Trophoblast cell (in vitro differentiated cells and primary cell): Measurements from ENCODE around the gene LMBR1L.
A peak's percentile ranks its signal among the peaks of the same experiment; 100 is the strongest.

Experiments
- DNase-seq, 2 donors: peaks; one replicate each; pipeline ENCODE4 v3.0.0-alpha.2; 2016
- H2AFZ ChIP-seq: 2 replicates; pipeline ENCODE4 v1.6.1; 2013; ENCODE audit warnings: low read length, moderate library complexity, mild to moderate bottlenecking; ENCODE audit not compliant: insufficient read depth, poor library complexity
- H2AK5ac ChIP-seq: 2 replicates; pipeline ENCODE4 v1.6.1; 2013; ENCODE audit warnings: mild to moderate bottlenecking, low read length
- H2BK120ac ChIP-seq: 2 replicates; pipeline ENCODE4 v1.6.1; 2013; ENCODE audit warnings: low read length, mild to moderate bottlenecking, moderate library complexity; ENCODE audit not compliant: insufficient read depth, poor library complexity
- H2BK12ac ChIP-seq: 2 replicates; pipeline ENCODE4 v1.6.1; 2013; ENCODE audit warnings: mild to moderate bottlenecking, low read length, moderate library complexity
- H2BK5ac ChIP-seq: 2 replicates; pipeline ENCODE4 v1.6.1; 2013; ENCODE audit warnings: low read length, low read depth, moderate library complexity, mild to moderate bottlenecking; ENCODE audit not compliant: poor library complexity
- H3K14ac ChIP-seq: 2 replicates; pipeline ENCODE4 v1.6.1; 2013; ENCODE audit warnings: mild to moderate bottlenecking, low read length
- H3K18ac ChIP-seq: 2 replicates; pipeline ENCODE4 v1.6.1; 2013; ENCODE audit warnings: mild to moderate bottlenecking, low read length
- H3K23ac ChIP-seq: 2 replicates; pipeline ENCODE4 v1.6.1; 2013; ENCODE audit warnings: low read length
- H3K27ac ChIP-seq: 2 replicates; pipeline ENCODE4 v1.5.1; 2013; ENCODE audit warnings: low read depth, mild to moderate bottlenecking, inconsistent platforms, low read length, moderate library complexity
- H3K27me3 ChIP-seq: 2 replicates; pipeline ENCODE4 v1.6.1; 2013; ENCODE audit warnings: inconsistent platforms, mild to moderate bottlenecking, low read length, moderate library complexity; ENCODE audit not compliant: insufficient read depth
- H3K36me3 ChIP-seq, 2 experiments: 1 replicate in 1 of 2; 2 replicates in 1 of 2; pipeline ENCODE4 v1.6.1; 2013; ENCODE audit warnings: low read length in 2 of 2, mild to moderate bottlenecking in 2 of 2, moderate library complexity in 1 of 2; ENCODE audit not compliant: insufficient read depth in 2 of 2, control insufficient read depth in 1 of 2
- H3K4ac ChIP-seq: 2 replicates; pipeline ENCODE4 v1.6.1; 2013; ENCODE audit warnings: low read depth, mild to moderate bottlenecking, low read length, moderate library complexity
- H3K4me1 ChIP-seq, 2 experiments: 1 replicate in 1 of 2; 2 replicates in 1 of 2; pipeline ENCODE4 v1.6.1; 2013; ENCODE audit warnings: low read length in 2 of 2, mild to moderate bottlenecking in 2 of 2, moderate library complexity in 1 of 2; ENCODE audit not compliant: insufficient read depth in 2 of 2, control insufficient read depth in 1 of 2
- H3K4me2 ChIP-seq: 2 replicates; pipeline ENCODE4 v1.6.1; 2013; ENCODE audit warnings: inconsistent platforms, mild to moderate bottlenecking, low read length, moderate library complexity
- H3K4me3 ChIP-seq: 2 replicates; pipeline ENCODE4 v1.5.1; 2013; ENCODE audit warnings: mild to moderate bottlenecking, low read depth, low read length, inconsistent platforms
- H3K79me1 ChIP-seq: one replicate; pipeline ENCODE4 v1.6.1; 2013; ENCODE audit warnings: low read length
- H3K79me2 ChIP-seq: 2 replicates; pipeline ENCODE4 v1.6.1; 2013; ENCODE audit warnings: low read length, mild to moderate bottlenecking; ENCODE audit not compliant: control insufficient read depth, insufficient read depth, poor library complexity
- H3K9ac ChIP-seq: 2 replicates; pipeline ENCODE4 v1.6.1; 2013; ENCODE audit warnings: mild to moderate bottlenecking, low read length
- H3K9me3 ChIP-seq: 2 replicates; pipeline ENCODE4 v1.6.1; 2013; ENCODE audit warnings: low read depth, mild to moderate bottlenecking, control low read depth, inconsistent platforms, low read length; ENCODE audit not compliant: insufficient read depth
- H4K12ac ChIP-seq: 2 replicates; pipeline ENCODE4 v1.6.1; 2013; ENCODE audit warnings: low read depth, mild to moderate bottlenecking, low read length, moderate library complexity
- H4K8ac ChIP-seq: 2 replicates; pipeline ENCODE4 v1.6.1; 2013; ENCODE audit warnings: low read depth, mild to moderate bottlenecking, low read length, moderate library complexity
- H4K91ac ChIP-seq: one replicate; pipeline ENCODE4 v1.6.1; 2013; ENCODE audit warnings: low read depth, mild to moderate bottlenecking, low read length, moderate library complexity
- WGBS: extraction: QIAGEN DNeasy Blood & Tissue Kit; methylation state at CpG from one replicate; pipeline ENCODE4 v1.1.7; 2013; ENCODE audit warnings: missing lambda C conversion rate; ENCODE audit not compliant: insufficient read length, insufficient coverage; ENCODE audit errors: extremely low coverage; 5-methylcytosine and 5-hydroxymethylcytosine counted together

LMBR1L gene

DNA sequence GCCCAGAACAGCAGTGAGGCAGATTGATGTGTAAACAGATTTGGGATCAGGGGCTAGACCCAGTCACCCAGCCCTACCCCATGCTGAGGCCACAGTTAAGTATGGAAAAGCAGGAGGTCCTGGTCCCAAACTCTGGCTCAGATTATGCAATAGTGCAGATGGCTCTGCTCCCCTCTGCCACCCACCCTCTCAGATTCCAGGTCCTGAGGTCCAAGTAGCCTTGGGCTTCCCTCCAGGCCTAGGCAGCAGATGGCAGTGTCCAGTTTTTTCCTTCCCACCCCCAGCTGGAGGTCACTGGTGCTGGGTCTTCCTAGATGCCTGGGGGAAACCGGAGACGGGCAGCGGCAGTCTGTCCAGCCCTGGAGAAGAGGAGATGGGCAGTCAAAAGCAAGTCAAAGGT lies 13.3 kb downstream of the LMBR1L start:
- no peak overlapping the region for H2BK12ac ChIP-seq
- no peak for DNase-seq
- H4K91ac ChIP-seq: no peak overlapping the region
- no peak overlapping the region for H2AK5ac ChIP-seq
- no peak overlapping the region for H4K12ac ChIP-seq
- no peak overlapping the region for H3K4me3 ChIP-seq
- H2BK5ac ChIP-seq: no peak overlapping the region
- H3K9me3 ChIP-seq: peaks cover 6% of the 10 kb centered on the region
- H3K4ac ChIP-seq: no peak overlapping the region
- peaks cover 9 to 14% of the 10 kb centered on the region in 2 experiments for H3K4me1 ChIP-seq
- H3K36me3 ChIP-seq: peaks cover 41 to 47% of the 10 kb centered on the region in 2 experiments
- H3K79me2 ChIP-seq: no peaks in the 10 kb centered on the region
- no CpG with 5 or more reads among the region's 3 CpGs for WGBS
- H3K23ac ChIP-seq: no peak overlapping the region
- no peak overlapping the region for H2BK120ac ChIP-seq
- no peak overlapping the region for H3K27ac ChIP-seq
- H2AFZ ChIP-seq: no peak overlapping the region
- H3K27me3 ChIP-seq: peaks cover 29% of the 10 kb centered on the region
- H3K9ac ChIP-seq: no peak overlapping the region
- no peak overlapping the region for H3K4me2 ChIP-seq
- no peak overlapping the region for H3K14ac ChIP-seq
- H3K79me1 ChIP-seq: no peaks in the 10 kb centered on the region
- H3K18ac ChIP-seq: no peak overlapping the region
- no peak overlapping the region for H4K8ac ChIP-seq

GRCh38 chr12:49094975-49095365 lies 15.7 kb downstream of the LMBR1L start:
- Histone ChIP-seq H2AK5ac (no peak overlapping the region), H2AFZ (no peak overlapping the region), H3K14ac (no peak overlapping the region), H2BK12ac (no peak overlapping the region), H3K9me3 (peaks cover 5% of the 10 kb centered on the region), H3K18ac (no peak overlapping the region), H3K4me1 (peaks cover 12 to 26% of the 10 kb centered on the region in 2 experiments), H3K23ac (no peak overlapping the region), H3K4me3 (no peak overlapping the region), H2BK5ac (no peak overlapping the region), H3K4me2 (no peak overlapping the region), H4K12ac (no peak overlapping the region), H2BK120ac (no peak overlapping the region), H3K27ac (no peak overlapping the region), H3K36me3 (peaks cover 23 to 26% of the 10 kb centered on the region in 2 experiments), H3K79me1 (no peaks in the 10 kb centered on the region), H4K91ac (no peak overlapping the region), H4K8ac (no peak overlapping the region), H3K27me3 (peaks cover 53% of the 10 kb centered on the region), H3K9ac (no peak overlapping the region), H3K4ac (no peak overlapping the region), H3K79me2 (no peaks in the 10 kb centered on the region)
- no CpG with 5 or more reads among the region's 2 CpGs for WGBS
- no peak for DNase-seq

- Histone ChIP-seq H2AFZ (no peak within 1 kb of the TSS), H2BK12ac (no peak within 1 kb of the TSS), H3K4ac (no peak within 1 kb of the TSS), H4K12ac (no peak within 1 kb of the TSS), H3K27ac (no peak within 1 kb of the TSS), H3K4me2 (peak within 1 kb of the TSS; percentile 41), H3K4me1 (peaks cover 12 to 29% of the 10 kb centered on the region in 2 experiments), H3K9me3 (peaks cover 6% of the 10 kb centered on the region), H3K79me1 (no peaks in the 10 kb centered on the region), H2BK5ac (no peak within 1 kb of the TSS), H3K27me3 (peaks cover 59% of the 10 kb centered on the region), H3K18ac (no peak within 1 kb of the TSS), H3K36me3 (peaks cover 22 to 24% of the 10 kb centered on the region in 2 experiments), H2BK120ac (no peak within 1 kb of the TSS), H3K14ac (no peak within 1 kb of the TSS), H3K9ac (no peak within 1 kb of the TSS), H4K8ac (no peak within 1 kb of the TSS), H3K4me3 (no peak within 1 kb of the TSS), H3K79me2 (no peaks in the 10 kb centered on the region), H3K23ac (no peak within 1 kb of the TSS), H2AK5ac (no peak within 1 kb of the TSS), H4K91ac (peak within 1 kb of the TSS; percentile 18)
- no CpG with 5 or more reads among the region's 49 CpGs for WGBS
- peak in 1 of 2 donors; percentile 36 for DNase-seq
Observed at GRCh38 chr12:49094160-49094974, 16.3 kb downstream of the LMBR1L start, which contains the start of gene DHH. Gene DHH (minus strand): TSS chr12:49094801. CDS start chr12:49094512, 289 bp downstream.

- Histone ChIP-seq H3K4me2 (peak overlapping the region; percentile 41), H3K4me3 (no peak overlapping the region), H3K27me3 (peaks cover 65% of the 10 kb centered on the region), H3K79me1 (no peaks in the 10 kb centered on the region), H4K8ac (no peak overlapping the region), H3K23ac (no peak overlapping the region), H3K36me3 (peaks cover 16 to 22% of the 10 kb centered on the region in 2 experiments), H3K4me1 (peaks cover 12 to 29% of the 10 kb centered on the region in 2 experiments), H3K9me3 (peaks cover 6% of the 10 kb centered on the region), H3K9ac (no peak overlapping the region), H3K27ac (no peak overlapping the region), H4K12ac (no peak overlapping the region), H2AK5ac (no peak overlapping the region), H3K4ac (no peak overlapping the region), H4K91ac (no peak overlapping the region), H2BK12ac (no peak overlapping the region), H3K18ac (no peak overlapping the region), H3K79me2 (no peaks in the 10 kb centered on the region), H3K14ac (no peak overlapping the region), H2BK5ac (no peak overlapping the region), H2BK120ac (no peak overlapping the region), H2AFZ (no peak overlapping the region)
- no peak for DNase-seq
- no CpG with 5 or more reads among the region's 9 CpGs for WGBS
Observed at GRCh38 chr12:49093792-49094159, 16.9 kb downstream of the LMBR1L start.
